BE2C (cell line): ENCODE results near the gene RUFY4.

Experiments
- DNase-seq: peaks from one replicate; pipeline ENCODE4 v3.0.0-alpha.2; 2020
- H3K27me3 ChIP-seq: fragments of 250-450 bp; sonication (Bioruptor Pico); 2 replicates; pipeline ENCODE4 v1.5.1; 2020; ENCODE audit warnings: mild to moderate bottlenecking
- H3K36me3 ChIP-seq: fragments of 250-450 bp; sonication (Bioruptor Pico); 2 replicates; pipeline ENCODE4 v1.5.1; 2020; ENCODE audit warnings: mild to moderate bottlenecking
- H3K4me1 ChIP-seq: fragments of 250-450 bp; sonication (Bioruptor Pico); 2 replicates; pipeline ENCODE4 v1.5.1; 2020
- H3K4me3 ChIP-seq: 2 replicates; pipeline ENCODE4 v1.5.1; 2011; ENCODE audit warnings: low read depth, low read length
- H3K9me3 ChIP-seq: fragments of 250-450 bp; sonication (Bioruptor Pico); 2 replicates; pipeline ENCODE4 v1.5.1; 2020
- TF ChIP-seq, protein P1 (sequence below): IDR thresholded peaks from 2 replicates; pipeline ENCODE4 v1.5.1; 2012; ENCODE audit warnings: mild to moderate bottlenecking, low read depth, low read length

The RUFY4 gene

GRCh38 chr2:218082586-218083351 is 13.7 kb downstream of the RUFY4 start:
- no peaks in the 10 kb centered on the region for H3K36me3 ChIP-seq

DNA sequence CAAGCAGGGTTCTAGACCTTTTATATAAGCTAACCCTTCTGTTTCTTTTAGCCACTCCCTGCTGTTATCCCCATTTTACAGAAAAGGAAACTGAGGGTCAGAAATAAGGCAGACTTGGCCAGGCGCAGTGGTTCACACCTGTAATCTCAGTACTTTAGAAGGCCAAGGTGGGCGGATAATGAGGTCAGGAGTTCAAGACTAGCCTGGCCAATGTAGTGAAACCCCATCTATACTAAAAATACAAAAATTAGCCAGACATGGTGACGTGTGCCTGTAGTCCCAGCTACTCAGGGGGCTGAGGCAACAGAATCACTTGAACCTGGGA is 14.3 kb downstream of the RUFY4 start:
- DNase-seq: no peak
- Histone ChIP-seq H3K27me3 (no peaks in the 10 kb centered on the region), H3K4me3 (no peak overlapping the region), H3K4me1 (no peaks in the 10 kb centered on the region), H3K36me3 (no peaks in the 10 kb centered on the region), H3K9me3 (no peaks in the 10 kb centered on the region; the same call in 1 of the 2 replicates)
- TF ChIP-seq, protein P1, sequence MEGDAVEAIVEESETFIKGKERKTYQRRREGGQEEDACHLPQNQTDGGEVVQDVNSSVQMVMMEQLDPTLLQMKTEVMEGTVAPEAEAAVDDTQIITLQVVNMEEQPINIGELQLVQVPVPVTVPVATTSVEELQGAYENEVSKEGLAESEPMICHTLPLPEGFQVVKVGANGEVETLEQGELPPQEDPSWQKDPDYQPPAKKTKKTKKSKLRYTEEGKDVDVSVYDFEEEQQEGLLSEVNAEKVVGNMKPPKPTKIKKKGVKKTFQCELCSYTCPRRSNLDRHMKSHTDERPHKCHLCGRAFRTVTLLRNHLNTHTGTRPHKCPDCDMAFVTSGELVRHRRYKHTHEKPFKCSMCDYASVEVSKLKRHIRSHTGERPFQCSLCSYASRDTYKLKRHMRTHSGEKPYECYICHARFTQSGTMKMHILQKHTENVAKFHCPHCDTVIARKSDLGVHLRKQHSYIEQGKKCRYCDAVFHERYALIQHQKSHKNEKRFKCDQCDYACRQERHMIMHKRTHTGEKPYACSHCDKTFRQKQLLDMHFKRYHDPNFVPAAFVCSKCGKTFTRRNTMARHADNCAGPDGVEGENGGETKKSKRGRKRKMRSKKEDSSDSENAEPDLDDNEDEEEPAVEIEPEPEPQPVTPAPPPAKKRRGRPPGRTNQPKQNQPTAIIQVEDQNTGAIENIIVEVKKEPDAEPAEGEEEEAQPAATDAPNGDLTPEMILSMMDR: no peak

More at GRCh38 chr2:218082586-218083351, 13.7 kb downstream of the RUFY4 start:
- TF ChIP-seq, protein P1: no peak
- no peaks in the 10 kb centered on the region for H3K27me3 ChIP-seq
- H3K4me3 ChIP-seq: no peak overlapping the region
- no peaks in the 10 kb centered on the region for H3K4me1 ChIP-seq
- DNase-seq: no peak
- H3K9me3 ChIP-seq: no peaks in the 10 kb centered on the region; the same call in 1 of the 2 replicates

DNA sequence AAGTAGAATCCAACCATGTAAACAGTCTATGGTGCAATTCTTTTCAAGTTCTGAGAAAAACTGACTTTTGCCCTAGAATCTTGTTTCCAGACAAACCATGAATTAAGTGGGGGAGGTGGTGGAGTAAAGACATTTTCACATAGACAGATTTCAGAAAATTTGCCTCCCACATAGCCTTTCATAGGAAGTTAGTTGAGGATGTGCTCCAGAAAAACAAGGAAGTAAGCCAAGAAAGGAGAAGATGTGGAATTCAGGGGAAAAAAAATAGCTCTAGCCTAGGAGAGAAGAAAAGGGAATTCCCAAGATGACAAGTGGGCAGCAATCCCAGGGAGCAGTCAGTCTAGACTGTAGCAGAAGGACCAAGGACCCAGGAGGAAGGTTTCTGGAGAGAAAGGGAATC is 17.4 kb downstream of the RUFY4 start:
- TF ChIP-seq, protein P1: no peak
- no peaks in the 10 kb centered on the region for H3K36me3 ChIP-seq
- DNase-seq: no peak
- peaks cover 3% of the 10 kb centered on the region; the same call in 1 of the 2 replicates for H3K27me3 ChIP-seq
- H3K4me3 ChIP-seq: no peak overlapping the region
- H3K4me1 ChIP-seq: no peaks in the 10 kb centered on the region
- no peaks in the 10 kb centered on the region; the same call in 1 of the 2 replicates for H3K9me3 ChIP-seq

DNA sequence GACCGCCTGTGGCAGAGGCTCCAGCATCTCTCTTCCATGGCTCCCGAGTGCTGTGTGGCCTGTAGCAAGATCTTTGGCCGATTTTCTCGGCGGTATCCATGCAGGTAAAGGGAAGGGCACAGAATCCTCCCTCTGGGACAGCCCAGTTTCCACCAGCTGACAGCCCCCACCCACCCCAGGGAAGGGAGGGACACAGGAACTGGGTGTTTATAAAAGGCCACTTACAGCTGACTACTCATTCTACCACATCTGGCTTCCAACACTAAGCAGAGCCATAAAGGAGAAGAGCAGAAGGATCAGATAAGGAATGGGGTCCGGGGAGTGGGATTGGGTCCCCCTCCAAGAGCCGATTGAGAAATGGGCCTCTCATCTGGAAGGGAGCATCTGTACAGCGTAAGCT is 20.2 kb downstream of the RUFY4 start:
- no peaks in the 10 kb centered on the region for H3K4me1 ChIP-seq
- no peaks in the 10 kb centered on the region for H3K36me3 ChIP-seq
- no peaks in the 10 kb centered on the region; the same call in 1 of the 2 replicates for H3K9me3 ChIP-seq
- DNase-seq: no peak
- TF ChIP-seq, protein P1: no peak
- H3K4me3 ChIP-seq: no peak overlapping the region
- peaks cover 3% of the 10 kb centered on the region; the same call in 1 of the 2 replicates for H3K27me3 ChIP-seq

DNA sequence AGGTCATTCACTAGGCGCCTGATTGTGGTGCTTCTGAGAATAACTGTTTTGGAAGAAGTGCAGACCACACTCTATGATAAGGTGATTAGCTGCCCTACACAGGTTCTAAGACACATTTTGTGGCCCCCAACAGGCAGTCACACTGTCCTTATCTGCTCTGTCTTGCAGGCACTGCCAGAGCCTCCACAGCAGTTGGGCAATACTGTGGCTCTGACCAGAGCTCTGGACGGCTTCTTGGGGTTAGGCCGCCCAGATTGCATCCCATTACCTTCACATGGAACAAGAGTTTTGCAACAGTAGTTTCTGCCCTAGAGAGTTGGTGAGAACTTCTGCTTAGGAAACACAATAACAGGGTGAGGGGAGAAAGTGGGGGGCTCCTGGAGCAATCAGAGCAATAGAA is 22.7 kb downstream of the RUFY4 start:
- H3K27me3 ChIP-seq: peaks cover 3% of the 10 kb centered on the region; the same call in 1 of the 2 replicates
- H3K36me3 ChIP-seq: no peaks in the 10 kb centered on the region
- TF ChIP-seq, protein P1: no peak
- H3K4me1 ChIP-seq: no peaks in the 10 kb centered on the region
- no peaks in the 10 kb centered on the region for H3K9me3 ChIP-seq
- DNase-seq: no peak
- no peak overlapping the region for H3K4me3 ChIP-seq

DNA sequence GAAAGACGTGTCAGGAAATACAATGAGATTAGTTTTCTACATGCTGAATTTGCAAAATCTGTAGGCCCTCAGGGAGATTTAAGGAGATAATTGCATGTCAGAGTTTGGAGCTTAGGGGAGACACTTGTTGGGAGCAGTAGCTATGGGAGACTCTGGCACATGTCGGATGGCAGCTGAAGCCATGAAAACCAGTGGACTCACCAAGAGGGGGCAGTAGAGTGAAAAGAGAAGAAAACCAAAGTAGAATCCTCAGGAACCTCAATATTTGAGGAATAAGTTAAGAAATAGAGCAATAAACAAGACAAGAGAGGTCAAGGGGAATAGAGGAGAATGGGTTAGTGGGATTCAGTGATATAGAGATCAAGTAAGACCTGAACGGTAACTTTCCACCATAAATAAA is 24.8 kb downstream of the RUFY4 start:
- Histone ChIP-seq H3K9me3 (no peaks in the 10 kb centered on the region), H3K4me1 (no peaks in the 10 kb centered on the region), H3K36me3 (no peaks in the 10 kb centered on the region), H3K4me3 (no peak overlapping the region), H3K27me3 (peaks cover 1% of the 10 kb centered on the region; the same call in 1 of the 2 replicates)
- no peak for DNase-seq
- TF ChIP-seq, protein P1: peak; percentile 36
